ENCODE data around the gene CDHR2. TPM values are rescaled to one million over a fixed set of nuclear protein-coding genes. Genes with fewer than 3 reads are reported as not detected.

CDHR2 gene
- total RNA-seq, 3 donors from 2014 or later: 69.0 to 184 (median 107) TPM

DNA sequence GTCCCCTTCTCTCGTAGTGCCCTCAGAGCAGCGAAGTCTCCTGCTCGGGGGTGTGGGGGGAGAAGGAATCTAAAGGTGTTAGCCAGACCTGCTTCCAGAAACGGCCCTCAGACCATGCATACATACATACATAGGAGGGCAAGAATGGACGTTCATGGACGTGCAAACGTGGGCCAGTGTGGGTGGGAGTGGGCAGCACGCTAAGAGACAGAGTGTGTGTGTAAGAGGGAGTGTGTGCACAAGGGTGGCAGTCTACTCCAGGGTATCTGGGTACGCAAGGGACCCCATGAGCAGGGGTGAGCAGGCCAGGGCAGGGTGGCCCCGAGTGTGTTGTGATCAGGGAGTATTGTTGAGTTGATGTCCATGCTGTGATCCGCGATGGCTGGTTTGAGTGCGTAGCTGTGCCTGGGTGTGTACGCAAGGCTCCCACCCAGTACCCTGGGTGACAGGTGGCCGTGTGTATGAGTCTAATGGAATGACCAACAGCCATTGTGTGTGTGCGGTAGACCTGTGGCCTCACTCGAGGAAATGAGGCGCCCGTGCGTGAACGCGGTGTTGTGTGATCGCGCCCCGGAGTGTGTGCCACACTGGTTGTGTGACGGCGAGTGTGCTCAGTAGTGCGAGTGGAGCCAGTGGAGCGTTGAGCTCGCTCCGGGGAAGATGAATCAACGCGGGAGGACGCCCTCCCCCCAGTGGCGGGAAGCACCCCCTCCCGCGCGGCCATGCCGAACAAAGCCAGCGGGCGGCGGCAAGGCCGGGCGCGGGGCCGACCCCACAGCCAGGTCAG lies 60.0 kb downstream of the CDHR2 start:
- ATAC-seq (no peak), DNase-seq (peak in 2 of 3 donors; percentile 15 to 38)
- no peaks in the 10 kb centered on the region for H3K9me3 ChIP-seq
- TF ChIP-seq CTCF (IDR thresholded peaks at IDR 0.05): no peak
- intact Hi-C loops (cut with DNase I, micrococcal nuclease): no loop called here
- H3K36me3 ChIP-seq (ENCODE audit: low read depth): no peaks in the 10 kb centered on the region
- peak overlapping the region; percentile 32 for H3K4me3 ChIP-seq
- H3K4me1 ChIP-seq (ENCODE audit: low read depth): peaks cover 4% of the 10 kb centered on the region

- ATAC-seq (peak; percentile 87), DNase-seq (peak in 2 of 3 donors; percentile 49 to 80)
- no peaks in the 10 kb centered on the region for H3K9me3 ChIP-seq
- intact Hi-C loops (cut with DNase I, micrococcal nuclease): no loop called here
- H3K4me3 ChIP-seq: peak within 1 kb of the TSS; percentile 32
- peaks cover 4% of the 10 kb centered on the region for H3K4me1 ChIP-seq (ENCODE audit: low read depth)
- H3K36me3 ChIP-seq (ENCODE audit: low read depth): no peaks in the 10 kb centered on the region
- TF ChIP-seq CTCF (IDR thresholded peaks at IDR 0.05): no peak
Measured at GRCh38 chr5:176609724-176610434, 60.7 kb downstream of the CDHR2 start, which contains the start of gene GPRIN1. Gene GPRIN1 (minus strand): TSS chr5:176610156. CDS start chr5:176599834, 10,322 bp downstream.

DNA sequence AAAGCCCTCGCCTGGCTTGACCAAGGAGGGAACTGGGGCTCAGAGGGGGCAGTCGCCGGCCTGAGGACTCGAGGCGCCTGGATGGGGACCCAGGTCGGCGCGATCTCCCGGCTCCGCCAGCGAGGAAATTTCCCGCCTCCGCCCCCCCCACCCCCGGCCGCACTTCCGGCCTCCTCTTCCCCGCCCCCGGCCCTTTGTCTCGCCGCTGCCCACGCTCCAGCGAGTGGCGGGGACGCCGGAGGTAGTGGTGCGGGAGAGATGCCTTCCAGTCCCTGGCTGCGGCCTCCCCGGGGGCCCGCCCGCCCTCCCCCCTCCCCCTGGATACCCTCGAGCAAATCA lies 61.3 kb downstream of the CDHR2 start:
- no peak for DNase-seq
- Histone ChIP-seq H3K36me3 (ENCODE audit: low read depth) (no peaks in the 10 kb centered on the region), H3K4me1 (ENCODE audit: low read depth) (peaks cover 4% of the 10 kb centered on the region), H3K9me3 (no peaks in the 10 kb centered on the region), H3K4me3 (peak overlapping the region; percentile 32)
- peak; percentile 15 for ATAC-seq
- no peak for TF ChIP-seq CTCF (IDR thresholded peaks at IDR 0.05)
- intact Hi-C loops (cut with DNase I, micrococcal nuclease): no loop called here

DNA sequence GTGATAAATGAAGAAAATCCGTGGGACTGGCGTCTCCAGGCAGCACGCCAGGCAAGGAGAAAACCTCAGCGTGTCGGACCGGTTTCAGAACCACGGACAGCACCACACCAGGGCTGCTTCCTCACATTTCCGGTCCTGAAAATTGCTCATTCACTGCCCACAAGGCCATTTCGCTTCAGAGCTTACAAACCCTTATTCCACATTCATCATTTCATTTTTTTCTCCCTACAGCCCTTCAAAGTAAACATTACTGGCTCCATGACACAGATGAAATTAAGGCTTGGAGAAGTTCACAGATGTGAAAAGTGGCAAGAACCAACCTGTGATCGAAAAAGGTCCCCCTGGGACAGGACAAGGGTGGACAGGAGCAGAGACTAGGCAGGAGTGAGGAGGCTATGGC lies 62.3 kb downstream of the CDHR2 start:
- no peaks in the 10 kb centered on the region for H3K9me3 ChIP-seq
- H3K4me3 ChIP-seq: no peak overlapping the region
- H3K4me1 ChIP-seq (ENCODE audit: low read depth): peaks cover 4% of the 10 kb centered on the region
- ATAC-seq: peak; percentile 37
- peak in 2 of 3 donors; percentile 78 to 86 for DNase-seq
- no peaks in the 10 kb centered on the region for H3K36me3 ChIP-seq (ENCODE audit: low read depth)
- intact Hi-C loops (cut with DNase I, micrococcal nuclease): no loop called here
- TF ChIP-seq CTCF (IDR thresholded peaks at IDR 0.05): no peak

- no peak overlapping the region for H3K4me3 ChIP-seq
- ATAC-seq (no peak), DNase-seq (no peak)
- no peaks in the 10 kb centered on the region for H3K36me3 ChIP-seq (ENCODE audit: low read depth)
- H3K9me3 ChIP-seq: no peaks in the 10 kb centered on the region
- H3K4me1 ChIP-seq (ENCODE audit: low read depth): peaks cover 4% of the 10 kb centered on the region
- intact Hi-C loops (cut with DNase I, micrococcal nuclease): no loop called here
- TF ChIP-seq CTCF (IDR thresholded peaks at IDR 0.05): no peak
Measured at GRCh38 chr5:176612008-176612407, 62.9 kb downstream of the CDHR2 start.
